ENCODE measurements around the gene FAM168B.
A peak's percentile ranks its signal among the peaks of the same experiment; 100 is the strongest.

Gene FAM168B

GRCh38 chr2:131036269-131036668 is 57.0 kb downstream of the FAM168B start:
- no peak for TF ChIP-seq CTCF (IDR thresholded peaks at IDR 0.05; ENCODE audit: low read depth, low read length)
- DNase-seq (ENCODE audit: low read depth, low spot score): no peak
- no peak overlapping the region for H3K4me3 ChIP-seq (ENCODE audit: low read depth, low read length)
- in situ Hi-C loops (cut with HindIII; ENCODE audit: low sequenced_read_pairs): no loop called here

GRCh38 chr2:131035826-131036231 is 57.4 kb downstream of the FAM168B start:
- no peak for DNase-seq (ENCODE audit: low read depth, low spot score)

DNA sequence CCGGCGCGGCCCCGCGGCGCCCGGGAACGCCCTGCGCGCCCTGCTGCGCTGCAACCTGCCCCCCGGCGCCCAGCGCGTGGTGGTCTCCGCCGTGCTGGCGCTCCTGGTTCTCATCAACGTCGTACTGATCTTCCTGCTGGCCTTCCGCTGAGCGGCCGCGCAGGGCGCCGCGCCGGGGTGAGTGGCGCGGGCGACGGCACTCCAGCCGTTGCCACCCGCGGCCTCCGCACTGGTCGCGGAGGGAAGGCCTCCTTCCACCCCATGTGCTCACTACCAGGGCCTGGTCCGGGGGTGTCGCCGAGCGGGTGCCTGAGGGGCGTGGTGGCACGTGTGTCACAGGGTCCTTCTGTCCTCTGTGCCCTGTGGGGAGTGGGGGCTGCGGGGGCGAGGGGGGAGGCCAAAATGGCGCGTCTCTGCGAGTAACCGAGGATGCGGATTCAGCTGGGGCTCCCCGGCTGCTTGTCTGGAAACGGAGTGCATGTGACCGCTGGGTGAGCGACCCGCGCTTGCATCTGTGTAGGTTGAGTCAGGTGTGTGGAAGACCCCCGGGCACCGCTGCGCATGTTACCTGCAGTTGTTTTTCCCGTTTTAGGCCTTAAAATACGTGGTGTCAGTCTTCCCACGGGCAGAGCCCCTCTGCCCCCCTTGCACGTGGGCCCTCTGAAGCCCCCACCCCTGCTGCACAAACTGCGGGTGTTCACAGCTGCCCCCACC is 58.0 kb downstream of the FAM168B start:
- in situ Hi-C loops (cut with HindIII; ENCODE audit: low sequenced_read_pairs): no loop called here
- DNase-seq (ENCODE audit: low read depth, low spot score): no peak
- H3K4me3 ChIP-seq (ENCODE audit: low read depth, low read length): peak overlapping the region; percentile 7
- TF ChIP-seq CTCF (IDR thresholded peaks at IDR 0.05; ENCODE audit: low read depth, low read length): no peak

More at GRCh38 chr2:131035826-131036231, 57.4 kb downstream of the FAM168B start:
- TF ChIP-seq CTCF (IDR thresholded peaks at IDR 0.05; ENCODE audit: low read depth, low read length): no peak
- in situ Hi-C loops (cut with HindIII; ENCODE audit: low sequenced_read_pairs): no loop called here
- H3K4me3 ChIP-seq (ENCODE audit: low read depth, low read length): no peak overlapping the region

DNA sequence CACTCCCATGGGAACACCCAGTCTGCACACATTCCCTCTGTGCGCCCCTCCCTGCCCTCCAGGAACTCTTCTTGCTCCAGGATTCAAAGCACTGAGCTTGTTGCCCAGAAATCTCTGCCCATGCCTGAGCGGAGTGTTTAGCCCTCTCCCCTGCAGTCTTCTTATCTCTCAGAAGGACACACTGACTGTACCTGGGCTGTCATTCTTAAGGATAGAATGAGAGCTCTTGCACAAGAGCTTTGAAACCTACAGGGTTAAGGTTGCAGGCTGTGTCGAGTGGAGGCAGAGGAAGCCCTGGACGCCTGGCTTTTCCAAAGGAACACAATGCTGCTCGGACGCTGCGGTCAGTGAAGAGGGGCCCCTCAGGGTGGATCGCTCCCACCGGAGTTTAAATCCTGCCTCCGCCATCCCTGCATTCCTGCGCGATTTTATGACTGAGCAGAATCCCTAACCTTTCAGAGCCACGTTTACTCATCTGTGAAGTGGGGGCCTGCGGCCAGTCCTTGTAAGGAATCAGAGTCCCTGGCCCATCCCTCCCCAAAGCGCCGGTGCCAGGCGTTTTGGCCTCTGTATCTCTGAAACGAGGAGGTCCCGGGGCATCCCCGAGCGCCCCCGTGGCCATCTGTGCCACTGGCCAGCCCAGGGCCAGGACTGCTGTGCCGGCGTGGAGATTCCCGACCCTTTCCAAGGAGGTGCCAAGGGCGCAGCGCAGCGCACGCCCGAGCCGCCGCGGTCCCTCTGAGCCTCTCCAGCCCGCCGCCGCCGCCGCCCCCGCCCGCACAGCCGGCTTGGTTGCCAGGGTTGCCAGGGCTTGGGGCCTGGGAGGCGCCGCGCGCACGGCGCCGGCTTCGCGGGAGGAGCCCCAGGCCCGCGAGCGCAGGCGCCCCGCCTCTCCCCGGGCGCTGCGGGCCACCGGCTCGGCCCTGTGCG is 58.9 kb downstream of the FAM168B start:
- DNase-seq (ENCODE audit: low read depth, low spot score): no peak
- TF ChIP-seq CTCF (IDR thresholded peaks at IDR 0.05; ENCODE audit: low read depth, low read length): no peak
- no peak overlapping the region for H3K4me3 ChIP-seq (ENCODE audit: low read depth, low read length)
- in situ Hi-C loops (cut with HindIII; ENCODE audit: low sequenced_read_pairs): no loop called here

- TF ChIP-seq CTCF (IDR thresholded peaks at IDR 0.05; ENCODE audit: low read depth, low read length): no peak
- DNase-seq (ENCODE audit: low read depth, low spot score): no peak
- H3K4me3 ChIP-seq (ENCODE audit: low read depth, low read length): no peak overlapping the region
- in situ Hi-C loops (cut with HindIII; ENCODE audit: low sequenced_read_pairs): no loop called here
Measured at GRCh38 chr2:131033786-131034121, 59.5 kb downstream of the FAM168B start.

- TF ChIP-seq CTCF (IDR thresholded peaks at IDR 0.05; ENCODE audit: low read depth, low read length): no peak
- H3K4me3 ChIP-seq (ENCODE audit: low read depth, low read length): no peak overlapping the region
- no peak for DNase-seq (ENCODE audit: low read depth, low spot score)
- in situ Hi-C loops (cut with HindIII; ENCODE audit: low sequenced_read_pairs): no loop called here
Measured at GRCh38 chr2:131032393-131032836, 60.8 kb downstream of the FAM168B start.

Data from astrocyte of the spinal cord (primary cell).